IMR-90 (cell line): Measurements from ENCODE around the gene TMEM54.

Source experiments
- BHLHE40 ChIP-seq: fragments of 150-350 bp; IDR thresholded peaks from 2 replicates; pipeline ENCODE4 v1.6.1; 2016; ENCODE audit warnings: mild to moderate bottlenecking, low read depth, low read length
- FOS ChIP-seq: fragments of 150-350 bp; IDR thresholded peaks from 2 replicates; pipeline ENCODE4 v1.6.1; 2016; ENCODE audit warnings: low read depth, low read length
- MAFK ChIP-seq: IDR thresholded peaks from 2 replicates; pipeline ENCODE4 v1.6.1; 2012; ENCODE audit warnings: low read depth, low read length, improper control_type of control experiment
- MAZ ChIP-seq: IDR thresholded peaks from 2 replicates; pipeline ENCODE4 v1.6.1; 2012; ENCODE audit warnings: low read depth, mild to moderate bottlenecking, low read length, improper control_type of control experiment, moderate library complexity, borderline replicate concordance
- MXI1 ChIP-seq: IDR thresholded peaks from 2 replicates; pipeline ENCODE4 v1.6.1; 2012; ENCODE audit warnings: low read depth, mild to moderate bottlenecking, low read length, moderate library complexity, borderline replicate concordance
- NFE2L2 ChIP-seq: fragments of 150-350 bp; IDR thresholded peaks from 2 replicates; pipeline ENCODE4 v1.6.1; 2016; ENCODE audit warnings: low read depth, mild to moderate bottlenecking, low read length
- POLR2A ChIP-seq: IDR thresholded peaks from 2 replicates; pipeline ENCODE4 v1.6.1; 2012; ENCODE audit warnings: mild to moderate bottlenecking, low read depth, low read length
- RAD21 ChIP-seq: IDR thresholded peaks from 2 replicates; pipeline ENCODE4 v1.6.1; 2012; ENCODE audit warnings: low read length, improper control_type of control experiment
- RCOR1 ChIP-seq: IDR thresholded peaks from 2 replicates; pipeline ENCODE4 v1.6.1; 2012; ENCODE audit warnings: mild to moderate bottlenecking, low read length, improper control_type of control experiment; ENCODE audit not compliant: insufficient replicate concordance
- RFX5 ChIP-seq: IDR thresholded peaks from 2 replicates; pipeline ENCODE4 v1.8.0; 2012; ENCODE audit warnings: low read depth, mild to moderate bottlenecking, low read length, moderate library complexity
- TF ChIP-seq, protein P1 (sequence below): conservative IDR thresholded peaks from 2 replicates; pipeline ENCODE4 v1.5.1; 2012; ENCODE audit warnings: mild to moderate bottlenecking, low read depth, low read length, improper control_type of control experiment
- TF ChIP-seq, protein P2 (sequence below): fragments of 150-350 bp; IDR thresholded peaks from 2 replicates; pipeline ENCODE4 v1.6.1; 2017; ENCODE audit warnings: mild to moderate bottlenecking, antibody characterized with exemption, low read length, low read depth

DNA sequence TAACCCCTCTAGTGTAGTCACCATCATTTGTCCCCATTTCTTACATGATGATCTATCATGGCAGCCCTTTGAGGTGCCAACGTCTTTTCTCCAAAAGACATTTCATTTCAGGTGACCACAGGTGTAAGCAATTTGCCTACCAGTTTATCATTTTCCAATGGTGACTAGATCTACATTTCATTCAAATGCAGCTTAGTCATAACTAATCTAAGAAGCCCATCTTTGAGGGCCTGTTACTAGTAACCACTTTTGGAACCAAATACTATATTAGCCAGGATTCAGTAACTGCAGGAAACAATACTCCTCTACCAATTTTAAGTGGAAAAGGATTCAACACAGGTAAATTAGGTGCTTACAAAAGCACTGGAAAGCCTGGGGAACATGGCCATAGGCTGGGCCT, 30.6 kb upstream of the TMEM54 start:
- TF ChIP-seq BHLHE40 (no peak), POLR2A (no peak), MXI1 (no peak), RAD21 (no peak), MAZ (no peak), MAFK (no peak), NFE2L2 (no peak), FOS (no peak), RCOR1 (no peak), RFX5 (no peak)
- TF ChIP-seq, protein P1, sequence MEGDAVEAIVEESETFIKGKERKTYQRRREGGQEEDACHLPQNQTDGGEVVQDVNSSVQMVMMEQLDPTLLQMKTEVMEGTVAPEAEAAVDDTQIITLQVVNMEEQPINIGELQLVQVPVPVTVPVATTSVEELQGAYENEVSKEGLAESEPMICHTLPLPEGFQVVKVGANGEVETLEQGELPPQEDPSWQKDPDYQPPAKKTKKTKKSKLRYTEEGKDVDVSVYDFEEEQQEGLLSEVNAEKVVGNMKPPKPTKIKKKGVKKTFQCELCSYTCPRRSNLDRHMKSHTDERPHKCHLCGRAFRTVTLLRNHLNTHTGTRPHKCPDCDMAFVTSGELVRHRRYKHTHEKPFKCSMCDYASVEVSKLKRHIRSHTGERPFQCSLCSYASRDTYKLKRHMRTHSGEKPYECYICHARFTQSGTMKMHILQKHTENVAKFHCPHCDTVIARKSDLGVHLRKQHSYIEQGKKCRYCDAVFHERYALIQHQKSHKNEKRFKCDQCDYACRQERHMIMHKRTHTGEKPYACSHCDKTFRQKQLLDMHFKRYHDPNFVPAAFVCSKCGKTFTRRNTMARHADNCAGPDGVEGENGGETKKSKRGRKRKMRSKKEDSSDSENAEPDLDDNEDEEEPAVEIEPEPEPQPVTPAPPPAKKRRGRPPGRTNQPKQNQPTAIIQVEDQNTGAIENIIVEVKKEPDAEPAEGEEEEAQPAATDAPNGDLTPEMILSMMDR: no peak
- TF ChIP-seq, protein P2, sequence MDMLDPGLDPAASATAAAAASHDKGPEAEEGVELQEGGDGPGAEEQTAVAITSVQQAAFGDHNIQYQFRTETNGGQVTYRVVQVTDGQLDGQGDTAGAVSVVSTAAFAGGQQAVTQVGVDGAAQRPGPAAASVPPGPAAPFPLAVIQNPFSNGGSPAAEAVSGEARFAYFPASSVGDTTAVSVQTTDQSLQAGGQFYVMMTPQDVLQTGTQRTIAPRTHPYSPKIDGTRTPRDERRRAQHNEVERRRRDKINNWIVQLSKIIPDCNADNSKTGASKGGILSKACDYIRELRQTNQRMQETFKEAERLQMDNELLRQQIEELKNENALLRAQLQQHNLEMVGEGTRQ: no peak
